WTC11 (cell line): ENCODE data around the gene KEL.

Experiments
- CTCF ChIP-seq: fragments of 200-600 bp; IDR thresholded peaks from 2 replicates; pipeline ENCODE4 v1.8.0; 2022; ENCODE audit warnings: antibody characterized with exemption
- MAX ChIP-seq: sonication (generic); formaldehyde crosslinking; IDR thresholded peaks from 2 replicates; pipeline ENCODE4 v1.8.0; 2022; ENCODE audit warnings: mild to moderate bottlenecking, missing genetic modification reagents
- PREB ChIP-seq: sonication (generic); formaldehyde crosslinking; IDR thresholded peaks from 2 replicates; pipeline ENCODE4 v1.8.1; 2022; ENCODE audit warnings: mild to moderate bottlenecking, missing genetic modification reagents, moderate library complexity, borderline replicate concordance

DNA sequence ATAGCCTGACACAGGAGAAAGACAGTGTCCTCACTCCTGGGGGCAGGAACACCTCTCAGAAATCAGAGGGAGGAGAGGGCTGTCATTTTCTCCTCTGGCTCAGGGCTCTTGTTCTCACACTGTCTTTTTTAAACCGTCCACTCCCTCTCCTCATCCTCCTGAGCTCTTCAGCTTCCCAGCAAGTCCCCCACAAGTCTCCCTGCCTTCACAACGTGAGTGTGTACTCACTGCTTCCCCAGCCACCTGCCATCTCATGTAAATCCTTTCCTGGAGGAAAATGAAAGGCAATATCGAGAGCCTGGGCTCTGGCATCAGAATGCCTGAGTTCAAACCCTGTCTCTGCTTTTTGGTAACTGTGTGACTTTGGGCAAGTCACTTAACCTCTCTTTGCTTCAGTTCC is 17.2 kb downstream of the KEL start:
- TF ChIP-seq CTCF (no peak), MAX (CRISPR knock-in tag) (no peak), PREB (no peak)
